HEK293 (cell line): ENCODE measurements around the gene CYP2F1.

Source experiments
- AEBP2 ChIP-seq: fragments of 450-650 bp; formaldehyde crosslinking; IDR thresholded peaks from 2 replicates; pipeline ENCODE4 v1.5.1; 2016; ENCODE audit warnings: missing biosample characterization, missing genetic modification characterization, borderline replicate concordance
- CTCF ChIP-seq: fragments of 450-650 bp; formaldehyde crosslinking; IDR thresholded peaks from 2 replicates; pipeline ENCODE4 v1.5.1; 2016; ENCODE audit warnings: missing biosample characterization, missing genetic modification characterization
- ELK4 ChIP-seq: IDR thresholded peaks from 2 replicates; pipeline ENCODE4 v1.6.1; 2011; ENCODE audit warnings: mild to moderate bottlenecking, low read depth, low read length, borderline replicate concordance
- PATZ1 ChIP-seq: fragments of 450-650 bp; formaldehyde crosslinking; IDR thresholded peaks from 2 replicates; pipeline ENCODE4 v1.5.1; 2016; ENCODE audit warnings: missing biosample characterization, missing genetic modification characterization
- REST ChIP-seq: fragments of 450-650 bp; formaldehyde crosslinking; IDR thresholded peaks from 2 replicates; pipeline ENCODE4 v1.5.1; 2016; ENCODE audit warnings: missing biosample characterization, missing genetic modification characterization
- ZNF121 ChIP-seq: fragments of 450-650 bp; formaldehyde crosslinking; IDR thresholded peaks from 2 replicates; pipeline ENCODE4 v1.5.1; 2016; ENCODE audit warnings: missing biosample characterization, missing genetic modification characterization
- ZNF274 ChIP-seq, 2 experiments: fragments of 200-500 bp in 1 of 2; fragments of 450-650 bp in 1 of 2; sonication (Bioruptor generic) in 1 of 2; formaldehyde crosslinking in 1 of 2; IDR thresholded peaks; 2 replicates each; pipeline versions ENCODE4 v1.5.1 to v1.6.1; 2014 to 2016; ENCODE audit warnings: borderline replicate concordance in 1 of 2, inconsistent platforms in 1 of 2, low read length in 1 of 2, missing biosample characterization in 1 of 2, missing genetic modification characterization in 1 of 2
- ZNF280D ChIP-seq: fragments of 450-650 bp; formaldehyde crosslinking; IDR thresholded peaks from 2 replicates; pipeline ENCODE4 v1.5.1; 2016; ENCODE audit warnings: missing biosample characterization, missing genetic modification characterization
- ZNF423 ChIP-seq: fragments of 450-650 bp; formaldehyde crosslinking; IDR thresholded peaks from 2 replicates; pipeline ENCODE4 v1.5.1; 2016; ENCODE audit warnings: missing biosample characterization, missing genetic modification characterization
- ZNF513 ChIP-seq: fragments of 450-650 bp; IDR thresholded peaks from 2 replicates; pipeline ENCODE4 v1.5.1; 2018; ENCODE audit warnings: missing biosample characterization, missing genetic modification characterization
- ZNF558 ChIP-seq: fragments of 450-650 bp; formaldehyde crosslinking; IDR thresholded peaks from 2 replicates; pipeline ENCODE4 v1.5.1; 2016; ENCODE audit warnings: missing biosample characterization, missing genetic modification characterization
- ZNF670 ChIP-seq: fragments of 450-650 bp; formaldehyde crosslinking; IDR thresholded peaks from 2 replicates; pipeline ENCODE4 v1.5.1; 2016; ENCODE audit warnings: missing biosample characterization, missing genetic modification characterization, low read depth
- ZNF76 ChIP-seq: fragments of 450-650 bp; formaldehyde crosslinking; IDR thresholded peaks from 2 replicates; pipeline ENCODE4; 2016; ENCODE audit warnings: low read depth, missing biosample characterization, missing genetic modification characterization, borderline replicate concordance
- ZSCAN5A ChIP-seq: fragments of 450-650 bp; formaldehyde crosslinking; IDR thresholded peaks from 2 replicates; pipeline ENCODE4 v1.5.1; 2016; ENCODE audit warnings: missing biosample characterization, missing genetic modification characterization

- TF ChIP-seq PATZ1 (tag by site-specific recombination) (no peak), ZNF558 (tag by site-specific recombination) (no peak), ZNF121 (no peak), ZNF670 (tag by site-specific recombination) (no peak), ZNF423 (tag by site-specific recombination) (no peak), CTCF (tag by site-specific recombination) (no peak), AEBP2 (tag by site-specific recombination) (no peak), ZNF513 (no peak), REST (tag by site-specific recombination) (no peak), ZNF76 (tag by site-specific recombination) (no peak), ELK4 (no peak), ZSCAN5A (tag by site-specific recombination) (no peak), ZNF280D (tag by site-specific recombination) (no peak), ZNF274 (IDR thresholded peaks at IDR 0.05; ENCODE audit: low read length) (no peak), ZNF274 (tag by site-specific recombination; IDR thresholded peaks at IDR 0.05; ENCODE audit: borderline replicate concordance) (no peak)
Observed at GRCh38 chr19:41085748-41086415, 28.4 kb upstream of the CYP2F1 start.
